Neutrophil (primary cell): ENCODE results near the gene ZNF23.

Source experiments
- H3K27ac ChIP-seq: fragments of 200-600 bp; sonication (generic); 2 replicates; pipeline ENCODE4 v1.5.1; 2016; ENCODE audit warnings: mild to moderate bottlenecking, moderate library complexity
- H3K27me3 ChIP-seq: fragments of 200-600 bp; sonication (generic); 2 replicates; pipeline ENCODE4 v1.6.0; 2016; ENCODE audit warnings: mild to moderate bottlenecking
- H3K36me3 ChIP-seq: fragments of 200-600 bp; sonication (generic); 2 replicates; pipeline ENCODE4 v1.5.1; 2017
- H3K4me1 ChIP-seq, 2 experiments: fragments of 200-600 bp in 1 of 2; sonication (generic) in 1 of 2; 1 replicate in 1 of 2; 2 replicates in 1 of 2; pipeline versions ENCODE4 v1.5.1 to v1.6.1; 2013 to 2016; ENCODE audit warnings: low read depth in 1 of 2, low read length in 1 of 2, mild to moderate bottlenecking in 1 of 2, moderate library complexity in 1 of 2; ENCODE audit not compliant: control insufficient read depth in 1 of 2, insufficient read depth in 1 of 2
- H3K4me3 ChIP-seq, 2 experiments: fragments of 200-600 bp in 1 of 2; sonication (generic) in 1 of 2; 1 replicate in 1 of 2; 2 replicates in 1 of 2; pipeline ENCODE4 v1.5.1; 2013 to 2016; ENCODE audit warnings: low read depth in 1 of 2, low read length in 1 of 2, mild to moderate bottlenecking in 1 of 2, moderate library complexity in 1 of 2
- H3K9me3 ChIP-seq: fragments of 200-600 bp; sonication (generic); 2 replicates; pipeline ENCODE4 v1.5.1; 2016
- CTCF ChIP-seq: fragments of 200-600 bp; sonication (generic); IDR thresholded peaks from 2 replicates; pipeline ENCODE4 v1.5.1; 2016; ENCODE audit warnings: antibody characterized with exemption

Gene ZNF23

GRCh38 chr16:71467810-71468209 is 5.8 kb upstream of the ZNF23 start:
- Histone ChIP-seq H3K4me3 (no peak overlapping the region), H3K27me3 (peaks cover 29% of the 10 kb centered on the region), H3K9me3 (no peaks in the 10 kb centered on the region), H3K27ac (no peak overlapping the region), H3K36me3 (no peaks in the 10 kb centered on the region), H3K4me1 (no peaks in the 10 kb centered on the region)
- TF ChIP-seq CTCF, result no peak

GRCh38 chr16:71464231-71464630 is 2.2 kb upstream of the ZNF23 start:
- H3K4me3 ChIP-seq, result no peak overlapping the region
- no peak for TF ChIP-seq CTCF
- peaks cover 36% of the 10 kb centered on the region for H3K27me3 ChIP-seq

DNA sequence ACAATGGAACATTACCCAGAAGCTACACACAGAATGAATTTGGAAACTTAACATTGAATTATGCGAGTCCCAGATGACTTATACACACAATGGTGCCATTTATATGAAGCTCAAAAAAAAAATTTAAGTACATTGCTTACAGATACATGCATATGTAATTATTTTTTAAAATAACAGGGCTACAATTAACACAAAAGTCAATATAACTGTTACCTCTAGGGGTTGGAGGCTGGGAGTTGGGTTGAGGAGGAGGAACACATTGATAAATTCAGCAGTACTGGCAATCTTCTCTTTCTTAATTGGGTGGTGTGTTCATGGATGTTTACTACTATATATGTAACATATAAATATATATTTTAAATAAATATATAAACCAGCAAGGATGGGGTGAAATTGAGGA is 1.1 kb downstream of the ZNF23 start:
- no peak overlapping the region for H3K4me3 ChIP-seq
- H3K27me3 ChIP-seq, result peaks cover 31% of the 10 kb centered on the region
- no peak for TF ChIP-seq CTCF
- no peaks in the 10 kb centered on the region for H3K36me3 ChIP-seq
- no peaks in the 10 kb centered on the region for H3K9me3 ChIP-seq
- no peak overlapping the region for H3K27ac ChIP-seq
- H3K4me1 ChIP-seq, result peaks cover 7 to 10% of the 10 kb centered on the region in 2 experiments

More at GRCh38 chr16:71464231-71464630, 2.2 kb upstream of the ZNF23 start:
- Histone ChIP-seq H3K4me1 (peaks cover 7 to 10% of the 10 kb centered on the region in 2 experiments), H3K36me3 (no peaks in the 10 kb centered on the region), H3K27ac (no peak overlapping the region), H3K9me3 (no peaks in the 10 kb centered on the region)

DNA sequence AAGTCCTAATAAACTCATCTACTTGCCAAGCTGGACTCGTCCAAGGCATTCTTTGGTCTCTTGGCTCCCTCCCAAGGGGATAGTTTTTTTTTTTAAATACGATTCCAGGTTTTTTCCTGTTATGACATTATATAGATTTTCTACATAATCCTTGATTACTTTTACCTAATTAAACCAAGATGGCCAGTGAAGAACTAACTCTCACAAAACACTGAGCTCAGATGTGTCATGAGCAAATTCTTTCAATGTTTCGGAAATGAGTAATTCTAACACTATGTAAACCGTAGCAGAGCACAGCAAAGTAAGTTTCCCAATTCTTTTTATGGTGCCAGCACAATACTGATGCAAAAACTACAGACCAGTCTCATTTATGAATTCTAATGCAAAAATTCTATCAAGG is 1.8 kb downstream of the ZNF23 start:
- Histone ChIP-seq H3K9me3 (no peaks in the 10 kb centered on the region), H3K27me3 (peaks cover 31% of the 10 kb centered on the region), H3K4me3 (no peak overlapping the region), H3K36me3 (no peaks in the 10 kb centered on the region), H3K4me1 (peaks cover 7 to 10% of the 10 kb centered on the region in 2 experiments), H3K27ac (no peak overlapping the region)
- no peak for TF ChIP-seq CTCF

DNA sequence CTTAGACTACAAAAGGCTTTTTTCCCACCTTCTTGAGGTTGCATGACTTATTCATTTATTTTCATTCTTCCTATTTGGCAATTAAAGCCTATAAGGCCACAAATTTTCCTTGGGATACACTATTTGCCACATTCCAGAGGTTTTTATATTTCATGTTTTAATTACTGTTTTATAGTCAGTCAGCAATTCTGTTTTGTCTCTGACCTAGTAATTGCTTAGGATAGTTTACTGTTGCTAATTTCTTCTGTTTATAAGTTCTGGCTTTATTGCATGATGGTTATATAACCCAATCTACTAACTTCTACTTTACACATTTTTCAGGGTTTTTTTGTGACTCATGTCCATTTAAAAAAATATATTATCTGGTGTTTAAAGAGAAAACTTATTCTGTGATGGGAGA is 2.5 kb downstream of the ZNF23 start:
- Histone ChIP-seq H3K4me3 (no peak overlapping the region), H3K27me3 (peaks cover 24% of the 10 kb centered on the region), H3K36me3 (no peaks in the 10 kb centered on the region), H3K27ac (no peak overlapping the region), H3K9me3 (no peaks in the 10 kb centered on the region), H3K4me1 (peaks cover 7 to 10% of the 10 kb centered on the region in 2 experiments)
- no peak for TF ChIP-seq CTCF

DNA sequence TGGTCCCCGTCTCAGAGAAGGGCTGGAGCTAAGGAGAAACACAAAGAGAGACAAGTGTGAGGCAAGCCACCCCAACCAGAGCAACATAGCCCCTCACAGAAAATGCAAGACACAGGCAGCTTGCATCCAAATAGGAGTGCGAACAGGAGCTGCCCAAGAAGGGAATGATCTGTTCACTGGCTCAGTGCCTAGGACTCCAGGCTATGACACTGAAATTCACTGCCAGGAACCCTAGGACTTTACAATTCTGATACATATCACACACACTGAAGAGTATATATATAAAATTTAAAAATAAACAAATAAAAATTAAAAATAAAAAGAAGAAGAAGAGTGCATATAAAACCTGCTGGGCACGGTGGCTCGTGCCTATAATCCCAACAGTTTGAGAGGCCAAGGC is 5.2 kb downstream of the ZNF23 start:
- Histone ChIP-seq H3K9me3 (peaks cover 2% of the 10 kb centered on the region), H3K4me1 (peaks cover 6 to 7% of the 10 kb centered on the region in 2 experiments), H3K27ac (no peak overlapping the region), H3K27me3 (peaks cover 4% of the 10 kb centered on the region), H3K36me3 (no peaks in the 10 kb centered on the region), H3K4me3 (no peak overlapping the region)
- TF ChIP-seq CTCF, result no peak
